HG03457 (cell line): ENCODE results near the gene OR10G8.

Source experiments
- ATAC-seq: cut with Tn5 transposase; IDR thresholded peaks from one replicate; pipeline ENCODE4 v1.9.1; 2021; ENCODE audit warnings: moderate number of reproducible peaks; ENCODE audit not compliant: unreplicated experiment

The OR10G8 gene

DNA sequence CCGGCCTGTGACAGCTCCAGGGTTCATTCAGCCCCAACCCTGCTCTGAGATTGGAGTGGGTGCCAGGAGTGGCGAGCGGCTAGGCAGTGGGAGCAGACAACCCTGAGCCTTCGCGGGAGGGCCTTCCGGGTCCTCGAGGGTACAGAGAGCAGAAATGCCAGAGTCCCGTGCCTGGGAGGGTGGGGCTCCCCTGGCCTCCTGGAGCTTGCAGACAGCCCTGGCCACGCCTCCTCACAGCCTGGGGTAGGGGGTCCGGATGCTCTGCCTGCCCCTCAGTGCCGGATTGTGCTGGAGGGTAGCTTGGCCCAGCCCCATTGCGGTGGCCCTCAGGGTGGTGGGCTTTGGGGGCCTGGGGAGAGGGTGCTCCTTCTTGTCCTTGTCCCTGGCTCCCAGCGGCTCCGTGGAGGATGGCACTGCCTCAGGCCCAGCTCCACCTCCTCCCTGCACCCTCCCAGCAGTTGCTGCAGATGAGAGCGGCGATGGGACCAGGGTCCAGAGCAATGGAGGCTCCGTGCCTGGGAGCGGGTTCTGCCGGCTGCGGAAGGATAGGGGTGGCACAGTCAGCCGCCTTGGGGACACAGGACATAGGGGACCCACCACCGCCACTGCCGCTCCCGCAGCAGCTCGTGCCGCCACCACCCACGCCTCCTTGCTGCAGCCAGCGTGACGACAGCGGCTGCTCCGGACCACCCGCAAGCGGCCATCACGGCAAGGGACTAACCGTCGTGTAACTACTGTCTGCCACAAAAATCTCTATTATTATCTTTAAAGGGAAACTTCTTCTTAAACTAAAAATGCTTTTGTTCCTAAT, 49.4 kb downstream of the OR10G8 start:
- ATAC-seq = peak; percentile 72

DNA sequence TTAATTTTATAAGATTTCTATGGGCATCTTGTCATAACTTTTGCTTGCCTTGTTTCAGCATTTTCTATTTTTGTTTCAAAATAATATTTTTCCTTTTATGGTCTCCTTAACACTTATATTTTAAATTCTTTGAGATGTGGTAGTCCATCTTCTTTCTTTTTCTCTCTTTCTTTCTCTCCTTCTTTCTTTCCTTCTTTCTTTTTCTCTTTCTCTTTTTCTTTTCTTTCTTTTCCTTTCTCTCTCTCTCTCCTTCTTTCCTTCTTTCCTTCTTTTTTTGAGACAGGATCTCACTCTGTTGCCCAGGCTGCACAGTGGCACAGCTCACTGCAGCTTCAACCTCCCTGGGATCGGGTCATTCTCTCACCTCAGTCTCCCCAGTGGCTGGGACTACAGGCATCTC, 50.7 kb downstream of the OR10G8 start:
- ATAC-seq = no peak

DNA sequence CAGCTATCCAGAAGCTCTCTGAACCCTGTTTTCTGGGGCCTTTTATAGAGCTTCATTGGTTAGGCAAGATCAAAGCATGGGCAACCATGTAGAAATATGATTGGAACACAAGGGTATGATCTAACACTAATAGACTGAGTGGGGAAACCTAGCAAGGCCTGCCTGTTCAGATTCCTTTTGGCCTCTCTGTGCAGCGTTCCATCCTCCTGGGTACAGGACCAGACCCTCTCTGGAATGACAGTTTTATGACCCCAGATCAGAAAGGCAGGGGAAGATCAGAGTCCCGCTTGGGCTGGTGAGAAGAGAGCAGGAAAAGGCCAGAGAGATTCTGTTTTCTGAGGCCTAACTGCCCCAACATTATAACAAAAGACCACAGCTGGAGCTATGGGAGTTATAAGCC, 52.0 kb downstream of the OR10G8 start:
- ATAC-seq = no peak

DNA sequence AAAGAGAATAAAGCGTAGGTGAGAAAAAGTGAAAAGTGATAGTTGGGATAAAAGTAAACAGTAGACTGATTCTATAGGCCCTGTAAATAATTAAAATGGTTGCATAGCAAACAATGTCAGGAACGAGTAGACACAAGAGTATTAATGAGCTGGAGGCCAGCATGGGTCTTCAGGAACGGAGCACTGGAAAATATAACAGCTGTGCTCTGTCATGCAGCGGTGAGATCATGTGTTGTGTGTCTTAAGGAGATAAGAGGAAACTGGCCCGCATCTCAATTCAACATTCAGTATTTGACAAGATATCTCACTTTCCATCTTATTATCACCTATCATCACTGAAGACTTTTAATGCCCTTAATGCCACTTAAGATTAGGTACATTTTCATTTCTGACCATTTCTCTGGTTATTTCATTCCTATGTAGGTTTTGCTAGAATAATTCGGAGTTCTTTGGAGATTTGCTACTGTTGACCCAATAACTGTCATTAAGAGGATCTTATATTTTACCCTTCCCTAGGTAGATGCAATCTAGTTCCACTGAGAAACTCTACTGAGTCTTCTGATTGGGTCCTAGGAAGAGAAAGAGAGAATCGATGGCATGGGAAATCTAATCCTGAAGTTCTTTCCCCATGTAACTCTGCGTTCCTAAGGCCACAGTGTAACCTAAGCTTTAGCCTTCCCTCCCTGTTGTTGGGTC, 53.2 kb downstream of the OR10G8 start:
- no peak for ATAC-seq
